ENCODE measurements around the gene ACSL4. TPM values are rescaled to one million over a fixed set of nuclear protein-coding genes. Genes with fewer than 3 reads are reported as not detected.

Gene ACSL4
- total RNA-seq, 1 donor from 2014 or later: 15.0 TPM

DNA sequence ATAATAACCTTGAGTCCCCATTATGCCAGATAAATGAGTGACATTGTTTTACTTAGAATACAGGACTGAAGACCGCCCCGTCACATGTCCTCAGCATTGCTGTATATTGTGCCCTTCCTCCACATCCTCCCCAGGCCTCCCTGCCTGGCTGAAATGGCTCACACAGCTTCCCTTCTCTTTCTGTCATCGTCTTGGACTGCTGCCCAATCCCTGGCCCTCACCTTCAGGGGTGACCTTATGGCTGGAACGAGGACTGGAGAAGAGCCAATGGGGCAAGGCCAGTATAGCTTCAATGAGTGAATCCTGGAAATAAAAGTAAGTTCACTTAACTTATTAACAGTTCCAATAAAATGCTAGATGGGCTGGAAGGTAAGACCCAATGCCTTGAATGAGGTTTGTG is 110.8 kb downstream of the ACSL4 start:
- Mint-ChIP-seq H3K27ac (no peak overlapping the region), H3K4me3 (no peak overlapping the region), H3K27me3 (ENCODE audit: low read depth) (peaks cover 11% of the 10 kb centered on the region), H3K4me1 (peaks cover 9% of the 10 kb centered on the region), H3K36me3 (no peaks in the 10 kb centered on the region), H3K9me3 (no peaks in the 10 kb centered on the region)
- DNase-seq (ENCODE audit: low spot score in 2 of 2, unreplicated experiment in 2 of 2): no peak
- TF ChIP-seq CTCF (IDR thresholded peaks at IDR 0.05; ENCODE audit: unreplicated experiment): no peak

- TF ChIP-seq CTCF (IDR thresholded peaks at IDR 0.05; ENCODE audit: unreplicated experiment): no peak
- DNase-seq (ENCODE audit: low spot score in 2 of 2, unreplicated experiment in 2 of 2): no peak
- no peaks in the 10 kb centered on the region for H3K36me3 Mint-ChIP-seq
- H3K4me1 Mint-ChIP-seq: peaks cover 9% of the 10 kb centered on the region
- H3K27ac Mint-ChIP-seq: no peak overlapping the region
- no peak overlapping the region for H3K4me3 Mint-ChIP-seq
- H3K27me3 Mint-ChIP-seq (ENCODE audit: low read depth): peaks cover 11% of the 10 kb centered on the region
- H3K9me3 Mint-ChIP-seq: no peaks in the 10 kb centered on the region
These were observed 113.3 kb downstream of the ACSL4 start for GRCh38 chrX:109619771-109620170.

DNA sequence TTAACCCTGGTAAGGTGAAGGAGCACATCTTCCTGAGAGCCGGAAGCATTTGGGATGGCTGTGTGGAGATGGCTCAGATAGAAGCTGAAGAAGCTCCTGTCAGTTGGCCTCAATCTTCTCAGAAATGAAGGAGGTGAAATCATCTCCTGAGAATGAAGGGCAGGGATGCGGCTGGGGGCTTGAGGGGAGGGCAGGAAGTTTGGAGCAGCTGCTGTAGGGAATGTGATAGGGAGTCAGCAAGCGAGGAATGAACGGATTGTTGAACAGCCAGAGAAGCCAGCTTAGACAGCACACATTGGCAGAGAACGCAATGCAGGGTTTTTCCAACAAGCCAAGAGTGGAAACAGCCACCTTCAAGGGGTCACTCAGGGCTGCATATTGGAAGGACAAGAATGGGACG is 118.1 kb downstream of the ACSL4 start:
- TF ChIP-seq CTCF (IDR thresholded peaks at IDR 0.05; ENCODE audit: unreplicated experiment): no peak
- DNase-seq (ENCODE audit: low spot score in 2 of 2, unreplicated experiment in 2 of 2): no peak
- Mint-ChIP-seq H3K4me1 (no peaks in the 10 kb centered on the region), H3K4me3 (no peak overlapping the region), H3K9me3 (no peaks in the 10 kb centered on the region), H3K27ac (no peak overlapping the region), H3K27me3 (ENCODE audit: low read depth) (no peaks in the 10 kb centered on the region), H3K36me3 (no peaks in the 10 kb centered on the region)

DNA sequence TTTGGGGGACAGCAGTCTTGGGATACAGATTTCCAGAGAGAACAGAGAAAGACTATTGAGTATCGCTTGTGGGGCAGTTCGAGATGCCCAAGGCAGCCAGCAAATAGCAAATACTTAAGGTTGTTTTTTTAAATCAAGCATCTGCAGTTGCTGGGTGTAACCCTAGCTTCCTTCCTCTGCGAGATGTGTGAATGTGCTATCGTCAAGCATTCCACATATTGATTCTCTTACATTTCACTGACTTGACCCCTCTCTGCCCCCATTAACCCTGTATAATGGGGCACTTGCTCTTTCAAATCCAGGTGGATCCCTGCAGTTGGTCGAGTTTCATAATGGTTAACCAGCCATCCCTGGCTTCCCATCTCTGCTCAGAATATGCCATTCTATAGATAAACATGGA is 131.6 kb downstream of the ACSL4 start:
- H3K36me3 Mint-ChIP-seq: no peaks in the 10 kb centered on the region
- no peak overlapping the region for H3K4me3 Mint-ChIP-seq
- no peak for DNase-seq (ENCODE audit: low spot score in 2 of 2, unreplicated experiment in 2 of 2)
- TF ChIP-seq CTCF (IDR thresholded peaks at IDR 0.05; ENCODE audit: unreplicated experiment): no peak
- no peak overlapping the region for H3K27ac Mint-ChIP-seq
- H3K27me3 Mint-ChIP-seq (ENCODE audit: low read depth): peaks cover 19% of the 10 kb centered on the region
- H3K4me1 Mint-ChIP-seq: peaks cover 6% of the 10 kb centered on the region
- peaks cover 14% of the 10 kb centered on the region for H3K9me3 Mint-ChIP-seq

DNA sequence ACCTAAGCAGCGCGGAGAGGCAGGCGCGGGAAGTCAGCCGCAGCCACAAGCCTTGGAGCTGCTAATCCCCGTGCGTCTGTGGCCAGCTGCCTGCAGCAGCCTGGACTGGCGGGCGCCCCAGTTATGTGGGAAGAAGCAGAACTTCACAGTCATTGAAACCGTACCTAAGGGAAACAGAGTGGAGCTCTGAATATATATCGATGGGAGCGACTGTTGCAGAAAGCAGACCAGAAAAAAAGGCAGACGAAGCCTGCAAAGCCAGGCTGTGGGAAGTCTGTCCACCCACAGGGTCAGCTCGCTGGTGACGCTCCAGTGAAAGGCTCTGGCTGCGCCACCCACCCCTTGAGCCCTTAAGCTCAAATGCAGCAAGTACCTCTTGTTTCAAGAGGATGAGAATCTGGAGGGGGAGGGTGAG is 132.8 kb downstream of the ACSL4 start:
- Mint-ChIP-seq H3K4me3 (peak overlapping the region; percentile 30), H3K27ac (no peak overlapping the region), H3K4me1 (peaks cover 6% of the 10 kb centered on the region), H3K9me3 (peaks cover 1% of the 10 kb centered on the region), H3K27me3 (ENCODE audit: low read depth) (peaks cover 15% of the 10 kb centered on the region), H3K36me3 (no peaks in the 10 kb centered on the region)
- DNase-seq (ENCODE audit: low spot score in 2 of 2, unreplicated experiment in 2 of 2): no peak
- TF ChIP-seq CTCF (IDR thresholded peaks at IDR 0.05; ENCODE audit: unreplicated experiment): no peak

DNA sequence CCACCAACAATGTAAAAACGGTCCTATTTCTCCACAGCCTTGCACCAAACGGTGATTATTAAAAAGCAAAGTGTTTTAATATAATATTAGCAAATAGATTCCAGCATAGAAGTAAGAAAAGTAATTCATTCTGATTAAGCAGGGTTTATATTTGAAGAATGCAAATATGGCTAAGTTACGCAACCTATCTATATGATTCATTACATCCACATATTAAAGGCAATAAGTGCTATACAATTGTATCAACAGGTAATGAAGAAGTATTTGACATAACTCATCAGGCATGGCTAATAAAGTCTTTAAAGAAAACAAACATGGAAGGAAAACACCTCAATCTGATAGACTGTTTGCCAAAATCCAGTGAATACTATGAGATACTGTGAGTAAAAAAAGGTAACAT is 137.0 kb downstream of the ACSL4 start:
- Mint-ChIP-seq H3K27me3 (ENCODE audit: low read depth) (peaks cover 4% of the 10 kb centered on the region), H3K4me3 (no peak overlapping the region), H3K36me3 (no peaks in the 10 kb centered on the region), H3K4me1 (peaks cover 4% of the 10 kb centered on the region), H3K9me3 (no peaks in the 10 kb centered on the region), H3K27ac (no peak overlapping the region)
- no peak for DNase-seq (ENCODE audit: low spot score in 2 of 2, unreplicated experiment in 2 of 2)
- TF ChIP-seq CTCF (IDR thresholded peaks at IDR 0.05; ENCODE audit: unreplicated experiment): no peak

Measured in mesothelial cell of epicardium (in vitro differentiated cells).